Neutrophil (primary cell): ENCODE results near the gene ANKRD10.

ENCODE experiments used
- H3K27ac ChIP-seq: fragments of 200-600 bp; sonication (generic); 2 replicates; pipeline ENCODE4 v1.5.1; 2016; ENCODE audit warnings: mild to moderate bottlenecking, moderate library complexity
- H3K27me3 ChIP-seq: fragments of 200-600 bp; sonication (generic); 2 replicates; pipeline ENCODE4 v1.6.0; 2016; ENCODE audit warnings: mild to moderate bottlenecking
- H3K36me3 ChIP-seq: fragments of 200-600 bp; sonication (generic); 2 replicates; pipeline ENCODE4 v1.5.1; 2017
- H3K4me1 ChIP-seq, 2 experiments: fragments of 200-600 bp in 1 of 2; sonication (generic) in 1 of 2; 1 replicate in 1 of 2; 2 replicates in 1 of 2; pipeline versions ENCODE4 v1.5.1 to v1.6.1; 2013 to 2016; ENCODE audit warnings: low read depth in 1 of 2, low read length in 1 of 2, mild to moderate bottlenecking in 1 of 2, moderate library complexity in 1 of 2; ENCODE audit not compliant: control insufficient read depth in 1 of 2, insufficient read depth in 1 of 2
- H3K4me3 ChIP-seq, 2 experiments: fragments of 200-600 bp in 1 of 2; sonication (generic) in 1 of 2; 1 replicate in 1 of 2; 2 replicates in 1 of 2; pipeline ENCODE4 v1.5.1; 2013 to 2016; ENCODE audit warnings: low read depth in 1 of 2, low read length in 1 of 2, mild to moderate bottlenecking in 1 of 2, moderate library complexity in 1 of 2
- H3K9me3 ChIP-seq: fragments of 200-600 bp; sonication (generic); 2 replicates; pipeline ENCODE4 v1.5.1; 2016
- CTCF ChIP-seq: fragments of 200-600 bp; sonication (generic); IDR thresholded peaks from 2 replicates; pipeline ENCODE4 v1.5.1; 2016; ENCODE audit warnings: antibody characterized with exemption

ANKRD10 gene

GRCh38 chr13:110910013-110910890, 4.6 kb downstream of the ANKRD10 start:
- no peak overlapping the region for H3K27ac ChIP-seq
- peaks cover 21% of the 10 kb centered on the region for H3K36me3 ChIP-seq
- no peaks in the 10 kb centered on the region for H3K9me3 ChIP-seq
- H3K27me3 ChIP-seq: no peaks in the 10 kb centered on the region
- no peak for TF ChIP-seq CTCF
- H3K4me3 ChIP-seq: no peak overlapping the region
- peaks cover 22 to 23% of the 10 kb centered on the region in 2 experiments for H3K4me1 ChIP-seq

- H3K4me1 ChIP-seq: peaks cover 15% of the 10 kb centered on the region in 2 experiments
- H3K27me3 ChIP-seq: no peaks in the 10 kb centered on the region
- no peaks in the 10 kb centered on the region for H3K9me3 ChIP-seq
- no peak overlapping the region for H3K4me3 ChIP-seq
- TF ChIP-seq CTCF: no peak
- peaks cover 32% of the 10 kb centered on the region for H3K36me3 ChIP-seq
- H3K27ac ChIP-seq: no peak overlapping the region
These were observed 6.6 kb downstream of the ANKRD10 start for GRCh38 chr13:110907951-110908898.

- H3K27me3 ChIP-seq: no peaks in the 10 kb centered on the region
- H3K9me3 ChIP-seq: no peaks in the 10 kb centered on the region
- peaks cover 40% of the 10 kb centered on the region for H3K36me3 ChIP-seq
- H3K4me3 ChIP-seq: no peak overlapping the region
- no peak for TF ChIP-seq CTCF
- peaks cover 5 to 6% of the 10 kb centered on the region in 2 experiments for H3K4me1 ChIP-seq
- H3K27ac ChIP-seq: no peak overlapping the region
These were observed 7.6 kb downstream of the ANKRD10 start for GRCh38 chr13:110907301-110907700.

- Histone ChIP-seq H3K27ac (no peak overlapping the region), H3K36me3 (peaks cover 36% of the 10 kb centered on the region), H3K4me3 (no peak overlapping the region), H3K27me3 (no peaks in the 10 kb centered on the region), H3K4me1 (no peaks in the 10 kb centered on the region), H3K9me3 (no peaks in the 10 kb centered on the region)
- no peak for TF ChIP-seq CTCF
These were observed 10.1 kb downstream of the ANKRD10 start for GRCh38 chr13:110904748-110905147.

GRCh38 chr13:110902370-110902769, 12.5 kb downstream of the ANKRD10 start:
- Histone ChIP-seq H3K4me1 (no peaks in the 10 kb centered on the region), H3K9me3 (no peaks in the 10 kb centered on the region), H3K36me3 (peaks cover 39% of the 10 kb centered on the region), H3K4me3 (no peak overlapping the region), H3K27me3 (no peaks in the 10 kb centered on the region), H3K27ac (no peak overlapping the region)
- TF ChIP-seq CTCF: no peak
